ENCODE results near the gene CASP8. TPM values are rescaled to one million over a fixed set of nuclear protein-coding genes. Genes with fewer than 3 reads are reported as not detected.

Gene CASP8
- total and polyA plus RNA-seq, 9 of the 15 experiments (the other 6 are each of a cell fraction or from before 2014, with no cell fraction given) = 10.2 to 31.4 (median 19.4) TPM

DNA sequence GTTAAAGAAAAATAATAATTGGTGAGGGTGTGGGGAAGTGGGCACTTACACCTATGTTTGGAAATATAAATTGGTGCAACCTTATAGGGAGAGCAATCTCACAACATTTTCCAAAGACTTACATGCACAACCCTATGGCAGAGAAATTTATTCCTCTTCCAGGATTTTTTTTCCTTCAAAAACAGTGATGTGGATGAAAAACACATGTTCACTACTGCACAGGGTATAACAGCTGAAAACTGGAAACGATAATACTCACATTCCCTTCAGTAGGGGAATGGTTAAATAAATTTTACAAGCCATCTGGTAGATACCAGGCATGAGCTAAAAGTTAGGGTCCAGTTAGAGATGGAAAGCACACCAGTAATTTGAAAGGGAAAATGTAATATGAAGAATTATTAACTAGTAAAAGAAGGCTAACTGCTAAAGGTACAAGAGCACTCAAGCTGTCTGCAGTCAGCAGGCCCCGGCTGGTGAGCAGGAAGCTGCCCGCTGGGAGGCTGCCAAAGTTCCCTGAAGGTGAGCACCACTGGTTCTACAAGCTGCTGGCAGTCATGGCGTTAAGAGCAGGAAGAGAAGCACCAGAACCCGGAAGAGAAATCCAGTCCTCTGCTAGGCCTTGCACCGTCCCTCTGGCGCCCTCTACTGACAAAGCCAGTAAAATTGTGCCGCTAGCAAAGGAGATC, 28.4 kb upstream of the CASP8 start (continued):
- TF ChIP-seq KLF1 (tag; IDR thresholded peaks at IDR 0.05) = no peak
- no peak for TF ChIP-seq NCOA4 (IDR thresholded peaks at IDR 0.05; ENCODE audit: partially characterized antibody)
- no peak for TF ChIP-seq XRCC4 (IDR thresholded peaks at IDR 0.05; ENCODE audit: extremely low read depth, insufficient read depth, insufficient read length)
- TF ChIP-seq SIX5 (IDR thresholded peaks at IDR 0.05; ENCODE audit: borderline replicate concordance in 1 of 2, insufficient read depth in 1 of 2, low read depth in 1 of 2, low read length in 2 of 2) = no peak
- TF ChIP-seq NFE2L1 (tag; IDR thresholded peaks at IDR 0.05; ENCODE audit: borderline replicate concordance, low read depth) = no peak
- 0 out of 2 replicates have a peak, but pooled peaks have one; percentile 57 for TF ChIP-seq JUND (IDR thresholded peaks at IDR 0.05; ENCODE audit: borderline replicate concordance, low read depth, low read length)
- peak; percentile 51; the same call in 2 of the 3 replicates for TF ChIP-seq JUND (tag; IDR thresholded peaks at IDR 0.05; ENCODE audit: borderline replicate concordance, low read depth, low read length)
- no peak for TF ChIP-seq ATF3 (IDR thresholded peaks at IDR 0.05)
- TF ChIP-seq ATF3 (CRISPR knock-in tag; conservative IDR thresholded peaks at IDR 0.05) = no peak
- peak; percentile 72 to 87 for TF ChIP-seq RAD21 (CRISPR knock-in tag; conservative IDR thresholded peaks at IDR 0.05 in 1 of 2, IDR thresholded peaks at IDR 0.05 in 1 of 2)
- peak; percentile 85 to 91 (median 90) for TF ChIP-seq CTCF (IDR thresholded peaks at IDR 0.05 in 2 of 3, conservative IDR thresholded peaks at IDR 0.05 in 1 of 3; ENCODE audit: insufficient read depth in 2 of 3, low read depth in 1 of 3, low read length in 3 of 3)
- TF ChIP-seq, protein P1, sequence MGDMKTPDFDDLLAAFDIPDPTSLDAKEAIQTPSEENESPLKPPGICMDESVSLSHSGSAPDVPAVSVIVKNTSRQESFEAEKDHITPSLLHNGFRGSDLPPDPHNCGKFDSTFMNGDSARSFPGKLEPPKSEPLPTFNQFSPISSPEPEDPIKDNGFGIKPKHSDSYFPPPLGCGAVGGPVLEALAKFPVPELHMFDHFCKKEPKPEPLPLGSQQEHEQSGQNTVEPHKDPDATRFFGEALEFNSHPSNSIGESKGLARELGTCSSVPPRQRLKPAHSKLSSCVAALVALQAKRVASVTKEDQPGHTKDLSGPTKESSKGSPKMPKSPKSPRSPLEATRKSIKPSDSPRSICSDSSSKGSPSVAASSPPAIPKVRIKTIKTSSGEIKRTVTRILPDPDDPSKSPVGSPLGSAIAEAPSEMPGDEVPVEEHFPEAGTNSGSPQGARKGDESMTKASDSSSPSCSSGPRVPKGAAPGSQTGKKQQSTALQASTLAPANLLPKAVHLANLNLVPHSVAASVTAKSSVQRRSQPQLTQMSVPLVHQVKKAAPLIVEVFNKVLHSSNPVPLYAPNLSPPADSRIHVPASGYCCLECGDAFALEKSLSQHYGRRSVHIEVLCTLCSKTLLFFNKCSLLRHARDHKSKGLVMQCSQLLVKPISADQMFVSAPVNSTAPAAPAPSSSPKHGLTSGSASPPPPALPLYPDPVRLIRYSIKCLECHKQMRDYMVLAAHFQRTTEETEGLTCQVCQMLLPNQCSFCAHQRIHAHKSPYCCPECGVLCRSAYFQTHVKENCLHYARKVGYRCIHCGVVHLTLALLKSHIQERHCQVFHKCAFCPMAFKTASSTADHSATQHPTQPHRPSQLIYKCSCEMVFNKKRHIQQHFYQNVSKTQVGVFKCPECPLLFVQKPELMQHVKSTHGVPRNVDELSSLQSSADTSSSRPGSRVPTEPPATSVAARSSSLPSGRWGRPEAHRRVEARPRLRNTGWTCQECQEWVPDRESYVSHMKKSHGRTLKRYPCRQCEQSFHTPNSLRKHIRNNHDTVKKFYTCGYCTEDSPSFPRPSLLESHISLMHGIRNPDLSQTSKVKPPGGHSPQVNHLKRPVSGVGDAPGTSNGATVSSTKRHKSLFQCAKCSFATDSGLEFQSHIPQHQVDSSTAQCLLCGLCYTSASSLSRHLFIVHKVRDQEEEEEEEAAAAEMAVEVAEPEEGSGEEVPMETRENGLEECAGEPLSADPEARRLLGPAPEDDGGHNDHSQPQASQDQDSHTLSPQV (IDR thresholded peaks at IDR 0.05) = peak; percentile 86
- no peak for TF ChIP-seq PCBP2 (IDR thresholded peaks at IDR 0.05; ENCODE audit: low read depth, low read length, poor library complexity, severe bottlenecking)
- no peak for TF ChIP-seq ZNF134 (CRISPR knock-in tag; conservative IDR thresholded peaks at IDR 0.05)
- TF ChIP-seq THAP7 (CRISPR knock-in tag; IDR thresholded peaks at IDR 0.05) = no peak
- TF ChIP-seq TBP (optimal IDR thresholded peaks at IDR 0.05; ENCODE audit: low read depth, low read length) = peak; percentile 44
- TF ChIP-seq CBX1 (IDR thresholded peaks at IDR 0.05; ENCODE audit: low read depth) = no peak
- TF ChIP-seq TAF9B (IDR thresholded peaks at IDR 0.05; ENCODE audit: partially characterized antibody) = peak; percentile 20
- TF ChIP-seq CTBP1 (IDR thresholded peaks at IDR 0.05; ENCODE audit: borderline replicate concordance) = peak; percentile 44; the same call in 1 of the 2 replicates
